GM10847 (cell line): ENCODE data around the gene VSNL1.

ENCODE experiments used
- POLR2A ChIP-seq: IDR thresholded peaks from 2 replicates; pipeline ENCODE4 v1.6.1; 2011; ENCODE audit not compliant: insufficient read length; ENCODE audit errors: extremely low read depth

The VSNL1 gene

GRCh38 chr2:17538844-17539554 lies 1.5 kb upstream of the VSNL1 start:
- TF ChIP-seq POLR2A: no peak

GRCh38 chr2:17539611-17540092 lies 844 bp upstream of the VSNL1 start:
- TF ChIP-seq POLR2A: no peak

- no peak for TF ChIP-seq POLR2A
These were observed 476 bp downstream of the VSNL1 start for GRCh38 chr2:17540813-17541530.

- no peak for TF ChIP-seq POLR2A
These were observed 1.0 kb downstream of the VSNL1 start for GRCh38 chr2:17541531-17541950.

DNA sequence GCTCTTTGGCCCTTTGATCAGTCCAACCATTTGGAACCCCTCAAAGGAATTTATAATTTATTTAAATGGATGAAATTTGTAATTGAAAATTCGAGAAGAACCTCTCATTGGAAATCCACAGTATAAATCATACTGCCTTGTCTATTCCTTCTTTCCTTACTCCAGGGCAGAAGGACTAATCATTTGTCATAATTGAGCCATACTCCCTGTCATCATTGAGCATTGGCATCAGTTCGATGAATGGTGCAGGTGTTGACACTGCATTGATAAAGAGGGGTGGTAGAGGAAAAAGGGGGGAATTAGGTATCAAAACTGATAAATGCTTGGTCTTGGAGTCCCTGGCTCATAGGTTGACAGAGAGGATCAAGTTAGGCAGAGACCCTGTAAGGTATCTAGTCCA lies 2.0 kb downstream of the VSNL1 start:
- TF ChIP-seq POLR2A: no peak

- TF ChIP-seq POLR2A: no peak
These were observed 2.7 kb downstream of the VSNL1 start for GRCh38 chr2:17543131-17543660.

- TF ChIP-seq POLR2A: no peak
These were observed 3.4 kb downstream of the VSNL1 start for GRCh38 chr2:17543848-17544247.

DNA sequence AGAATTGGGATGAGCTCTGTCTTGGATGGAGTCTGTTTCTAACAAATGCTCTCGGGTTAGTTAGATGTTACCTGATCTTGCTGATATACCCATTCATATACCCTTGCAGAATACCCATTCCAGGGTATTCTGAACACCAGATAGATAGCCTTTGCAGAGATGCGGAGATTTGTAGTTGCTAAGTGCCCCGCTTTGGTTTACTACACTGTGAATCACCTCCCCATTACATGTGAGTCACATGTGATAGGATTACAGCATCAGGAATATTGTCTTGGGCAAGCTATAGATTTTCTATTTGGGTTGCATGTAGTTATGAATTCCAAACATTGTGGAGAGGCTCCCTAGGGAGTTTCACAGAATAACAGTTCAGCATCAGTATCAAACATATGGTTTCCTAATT lies 3.8 kb downstream of the VSNL1 start:
- no peak for TF ChIP-seq POLR2A

GRCh38 chr2:17545680-17546613 lies 5.5 kb downstream of the VSNL1 start:
- TF ChIP-seq POLR2A: no peak

DNA sequence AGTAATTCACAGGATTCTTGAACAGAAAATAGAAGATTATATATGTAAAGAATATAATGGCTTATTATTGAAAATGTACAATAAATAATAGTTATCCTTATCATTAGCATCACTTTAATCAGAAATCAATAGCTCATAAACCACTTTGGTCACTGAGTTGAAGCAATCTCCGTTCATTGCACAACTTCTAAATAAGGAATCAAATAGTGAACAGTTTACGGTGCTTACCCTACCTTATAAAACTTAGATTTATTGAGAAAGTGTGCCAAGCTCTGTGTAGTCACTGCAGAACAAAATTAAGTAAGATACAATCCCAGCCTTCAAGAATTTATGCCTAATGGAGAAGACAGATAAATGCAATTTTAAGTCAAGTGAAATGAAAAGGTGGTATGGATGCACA lies 6.7 kb downstream of the VSNL1 start:
- TF ChIP-seq POLR2A: no peak

DNA sequence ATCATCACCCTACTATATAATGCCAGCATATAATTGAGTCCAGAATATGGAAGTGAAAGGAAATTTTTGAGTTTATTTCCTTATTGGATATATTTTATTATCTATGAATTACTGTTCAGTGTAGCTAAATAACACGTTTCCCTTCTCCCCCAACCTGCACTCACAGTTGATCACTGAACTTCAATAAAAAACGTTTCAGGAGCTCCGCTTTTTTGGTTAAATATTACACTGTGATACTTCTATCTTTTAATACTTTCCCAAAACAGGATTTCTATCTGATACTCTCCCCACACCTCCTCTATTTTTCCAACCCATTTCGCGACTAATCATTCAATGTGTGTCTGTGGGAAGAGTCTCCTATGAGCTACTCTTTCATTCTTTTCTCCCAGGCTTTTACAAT lies 7.2 kb downstream of the VSNL1 start:
- TF ChIP-seq POLR2A: no peak

GRCh38 chr2:17550907-17551306 lies 10.4 kb downstream of the VSNL1 start:
- no peak for TF ChIP-seq POLR2A

GRCh38 chr2:17555150-17555549 lies 14.7 kb downstream of the VSNL1 start:
- TF ChIP-seq POLR2A: no peak

- no peak for TF ChIP-seq POLR2A
These were observed 17.1 kb downstream of the VSNL1 start for GRCh38 chr2:17557596-17557995.

- no peak for TF ChIP-seq POLR2A
These were observed 17.6 kb downstream of the VSNL1 start for GRCh38 chr2:17558053-17558452.
